Panc1 (cell line): Measurements from ENCODE around the gene GPX1. TPM values are rescaled to one million over a fixed set of nuclear protein-coding genes. Genes with fewer than 3 reads are reported as not detected.
"Not testable (repeated sequence)": the region's sequence is repeated elsewhere in the genome, so short reads cannot be mapped to it uniquely, and the experiment has no call there.

ENCODE experiments used
- ATAC-seq: fragments of 200-7000 bp; cut with Tn5 transposase; 2 replicates; pipeline ENCODE4 v1.9.1; 2020; ENCODE audit warnings: mild to moderate bottlenecking, moderate library complexity
- BruUV-seq: library from RNA; stranded (reverse); fragments of 400-500 nt; replicated peaks from 2 replicates; lab custom pipeline; 2021; lab: Mats Ljungman, UMichigan
- CTCF ChIA-PET: fragments of 300-600 bp; sonication (Branson Sonifier 250); formaldehyde crosslinking; loops from one replicate; lab custom pipeline; 2022; ENCODE audit warnings: antibody characterized with exemption; lab: Charles Lee
- POLR2A ChIA-PET: fragments of 300-600 bp; sonication (Branson Sonifier 250); formaldehyde crosslinking; loops from one replicate; lab custom pipeline; 2022; ENCODE audit warnings: antibody characterized with exemption; lab: Charles Lee
- DNase-seq: peaks from one replicate; pipeline ENCODE4 v3.0.0-alpha.2; 2010; ENCODE audit warnings: low read depth, low spot score
- H3K27ac ChIP-seq: 2 replicates; pipeline ENCODE4 v1.5.1; 2011; ENCODE audit warnings: mild to moderate bottlenecking, low read length, inconsistent platforms
- H3K27me3 ChIP-seq: fragments of 200-500 bp; sonication (Bioruptor generic); 2 replicates; pipeline ENCODE4 v1.6.0; 2014; ENCODE audit warnings: low read length, inconsistent platforms; ENCODE audit not compliant: control insufficient read depth, insufficient read depth
- H3K36me3 ChIP-seq: fragments of 200-500 bp; sonication (Bioruptor generic); 2 replicates; pipeline ENCODE4 v1.5.1; 2014; ENCODE audit warnings: inconsistent platforms, mild to moderate bottlenecking, low read length, moderate library complexity; ENCODE audit not compliant: control insufficient read depth, insufficient read depth
- H3K4me1 ChIP-seq: 2 replicates; pipeline ENCODE4 v1.5.1; 2011; ENCODE audit warnings: inconsistent platforms, mild to moderate bottlenecking, low read length, moderate library complexity; ENCODE audit not compliant: control insufficient read depth, insufficient read depth
- H3K4me3 ChIP-seq, 2 experiments: 2 replicates each; pipeline ENCODE4 v1.5.1; 2011 to 2012; ENCODE audit warnings: low read depth in 2 of 2, low read length in 2 of 2, mild to moderate bottlenecking in 2 of 2, inconsistent platforms in 1 of 2, moderate library complexity in 1 of 2
- H3K9me3 ChIP-seq: fragments of 200-500 bp; sonication (Bioruptor generic); 2 replicates; pipeline ENCODE4 v1.5.1; 2014; ENCODE audit warnings: low read depth, mild to moderate bottlenecking, inconsistent platforms, low read length, moderate library complexity; ENCODE audit not compliant: control insufficient read depth, insufficient read depth
- TCF7L2 ChIP-seq: IDR thresholded peaks from 2 replicates; pipeline ENCODE4 v1.6.1; 2011; ENCODE audit warnings: mild to moderate bottlenecking, low read depth, low read length, inconsistent platforms
- in situ Hi-C: cut with HindIII; loops from 2 replicates; pipeline ENCODE4 v1.10.0; 2016; ENCODE audit warnings: low sequenced_read_pairs, low pct_unique_long_range_greater_than_20kb
- intact Hi-C: fragments of 100-400 bp; cut with micrococcal nuclease; formaldehyde crosslinking; loops from one replicate; pipeline ENCODE4 v1.10.0; 2022; ENCODE audit not compliant: unreplicated experiment
- total RNA-seq: library from RNA; stranded (reverse); gene quantifications from one replicate; pipeline ENCODE4 v1.2.1, GENCODE V29; 2021; ENCODE audit not compliant: unreplicated experiment
- TF ChIP-seq, protein P1 (sequence below), 2 experiments: IDR thresholded peaks; 2 replicates each; pipeline ENCODE4 v1.6.1; 2011 to 2012; ENCODE audit warnings: low read depth in 2 of 2, control low read depth in 1 of 2, low read length in 1 of 2, mild to moderate bottlenecking in 1 of 2, moderate library complexity in 1 of 2; ENCODE audit not compliant: insufficient read depth in 1 of 2
- TF ChIP-seq, protein P2 (sequence below): fragments of 450-650 bp; IDR thresholded peaks from 2 replicates; pipeline ENCODE4 v1.5.1; 2017; ENCODE audit warnings: mild to moderate bottlenecking

Gene GPX1
- total RNA-seq, 1 experiment from 2014 or later, result 102 TPM

DNA sequence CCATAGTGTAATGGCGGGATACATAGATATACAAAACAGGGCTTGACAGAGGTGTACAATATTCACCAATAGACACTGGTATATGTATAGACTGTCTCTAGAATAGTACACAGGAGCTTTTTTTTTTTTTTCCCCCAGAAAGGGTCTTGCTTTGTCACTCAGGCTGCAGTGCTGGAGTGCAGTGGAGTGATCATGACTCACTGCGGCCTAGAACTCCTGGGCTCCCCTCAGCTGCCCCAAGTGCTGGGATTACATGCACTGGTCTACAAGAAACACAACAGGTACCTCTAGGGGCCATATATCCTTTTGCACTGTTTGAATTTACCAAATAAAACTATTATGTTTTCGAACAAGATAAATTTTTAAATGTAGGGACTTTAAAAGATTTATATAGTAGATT, 41.3 kb upstream of the GPX1 start:
- Histone ChIP-seq H3K36me3 (0 out of 2 replicates have a peak, but pooled peaks cover 2% of the 10 kb centered on the region), H3K27ac (no peak overlapping the region), H3K4me1 (no peaks in the 10 kb centered on the region), H3K4me3 (no peak overlapping the region), H3K9me3 (no peaks in the 10 kb centered on the region), H3K27me3 (no peaks in the 10 kb centered on the region)
- TF ChIP-seq, protein P1, sequence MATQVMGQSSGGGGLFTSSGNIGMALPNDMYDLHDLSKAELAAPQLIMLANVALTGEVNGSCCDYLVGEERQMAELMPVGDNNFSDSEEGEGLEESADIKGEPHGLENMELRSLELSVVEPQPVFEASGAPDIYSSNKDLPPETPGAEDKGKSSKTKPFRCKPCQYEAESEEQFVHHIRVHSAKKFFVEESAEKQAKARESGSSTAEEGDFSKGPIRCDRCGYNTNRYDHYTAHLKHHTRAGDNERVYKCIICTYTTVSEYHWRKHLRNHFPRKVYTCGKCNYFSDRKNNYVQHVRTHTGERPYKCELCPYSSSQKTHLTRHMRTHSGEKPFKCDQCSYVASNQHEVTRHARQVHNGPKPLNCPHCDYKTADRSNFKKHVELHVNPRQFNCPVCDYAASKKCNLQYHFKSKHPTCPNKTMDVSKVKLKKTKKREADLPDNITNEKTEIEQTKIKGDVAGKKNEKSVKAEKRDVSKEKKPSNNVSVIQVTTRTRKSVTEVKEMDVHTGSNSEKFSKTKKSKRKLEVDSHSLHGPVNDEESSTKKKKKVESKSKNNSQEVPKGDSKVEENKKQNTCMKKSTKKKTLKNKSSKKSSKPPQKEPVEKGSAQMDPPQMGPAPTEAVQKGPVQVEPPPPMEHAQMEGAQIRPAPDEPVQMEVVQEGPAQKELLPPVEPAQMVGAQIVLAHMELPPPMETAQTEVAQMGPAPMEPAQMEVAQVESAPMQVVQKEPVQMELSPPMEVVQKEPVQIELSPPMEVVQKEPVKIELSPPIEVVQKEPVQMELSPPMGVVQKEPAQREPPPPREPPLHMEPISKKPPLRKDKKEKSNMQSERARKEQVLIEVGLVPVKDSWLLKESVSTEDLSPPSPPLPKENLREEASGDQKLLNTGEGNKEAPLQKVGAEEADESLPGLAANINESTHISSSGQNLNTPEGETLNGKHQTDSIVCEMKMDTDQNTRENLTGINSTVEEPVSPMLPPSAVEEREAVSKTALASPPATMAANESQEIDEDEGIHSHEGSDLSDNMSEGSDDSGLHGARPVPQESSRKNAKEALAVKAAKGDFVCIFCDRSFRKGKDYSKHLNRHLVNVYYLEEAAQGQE (IDR thresholded peaks at IDR 0.05; ENCODE audit: insufficient read depth in 1 of 2, low read depth in 2 of 2, low read length in 1 of 2), result no peak
- no peak for TF ChIP-seq TCF7L2
- TF ChIP-seq, protein P2, sequence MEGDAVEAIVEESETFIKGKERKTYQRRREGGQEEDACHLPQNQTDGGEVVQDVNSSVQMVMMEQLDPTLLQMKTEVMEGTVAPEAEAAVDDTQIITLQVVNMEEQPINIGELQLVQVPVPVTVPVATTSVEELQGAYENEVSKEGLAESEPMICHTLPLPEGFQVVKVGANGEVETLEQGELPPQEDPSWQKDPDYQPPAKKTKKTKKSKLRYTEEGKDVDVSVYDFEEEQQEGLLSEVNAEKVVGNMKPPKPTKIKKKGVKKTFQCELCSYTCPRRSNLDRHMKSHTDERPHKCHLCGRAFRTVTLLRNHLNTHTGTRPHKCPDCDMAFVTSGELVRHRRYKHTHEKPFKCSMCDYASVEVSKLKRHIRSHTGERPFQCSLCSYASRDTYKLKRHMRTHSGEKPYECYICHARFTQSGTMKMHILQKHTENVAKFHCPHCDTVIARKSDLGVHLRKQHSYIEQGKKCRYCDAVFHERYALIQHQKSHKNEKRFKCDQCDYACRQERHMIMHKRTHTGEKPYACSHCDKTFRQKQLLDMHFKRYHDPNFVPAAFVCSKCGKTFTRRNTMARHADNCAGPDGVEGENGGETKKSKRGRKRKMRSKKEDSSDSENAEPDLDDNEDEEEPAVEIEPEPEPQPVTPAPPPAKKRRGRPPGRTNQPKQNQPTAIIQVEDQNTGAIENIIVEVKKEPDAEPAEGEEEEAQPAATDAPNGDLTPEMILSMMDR, result no peak
- no peak for ATAC-seq
- POLR2A ChIA-PET, result no interaction called here
- intact Hi-C loops (no loop called here), in situ Hi-C loops (no loop called here)
- CTCF ChIA-PET, result interaction anchor here (0.6 kb wide), 1 partner anchor 16 kb away, joined by 3 read pairs; no protein-coding TSS in a partner anchor
- DNase-seq, result no peak
- TSS peak; percentile 3 for BruUV-seq

DNA sequence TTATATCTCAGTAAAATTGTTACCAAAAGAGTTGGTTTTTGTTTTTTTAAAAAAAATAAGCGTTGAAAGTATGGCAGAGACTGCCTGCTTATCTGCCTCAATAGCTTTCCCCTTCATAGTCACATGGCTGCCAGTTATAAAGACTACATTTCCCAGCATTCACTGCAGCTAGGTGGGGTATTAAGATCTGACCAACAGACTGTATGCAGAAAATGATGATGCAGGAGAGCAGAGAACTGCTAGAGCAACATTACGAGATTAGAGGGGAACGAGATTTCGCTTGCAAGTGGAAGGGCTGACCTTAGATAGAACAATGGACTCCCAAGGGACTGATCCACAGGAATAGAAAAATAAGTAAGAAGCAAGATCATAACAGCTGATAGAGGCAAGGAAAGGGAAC, 39.3 kb upstream of the GPX1 start:
- intact Hi-C loops, result no loop called here
- CTCF ChIA-PET, result no interaction called here
- Histone ChIP-seq H3K9me3 (no peaks in the 10 kb centered on the region), H3K27ac (no peak overlapping the region), H3K36me3 (0 out of 2 replicates have a peak, but pooled peaks cover 2% of the 10 kb centered on the region), H3K27me3 (no peaks in the 10 kb centered on the region), H3K4me3 (no peak overlapping the region), H3K4me1 (no peaks in the 10 kb centered on the region)
- POLR2A ChIA-PET, result no interaction called here
- in situ Hi-C loops, result no loop called here
- ATAC-seq (peak; percentile 70), DNase-seq (no peak)
- BruUV-seq, result TSS peak; percentile 13
- TF ChIP-seq TCF7L2, result no peak
- TF ChIP-seq, protein P1 (IDR thresholded peaks at IDR 0.05; ENCODE audit: insufficient read depth in 1 of 2, low read depth in 2 of 2, low read length in 1 of 2), result no peak
- TF ChIP-seq, protein P2, result no peak

DNA sequence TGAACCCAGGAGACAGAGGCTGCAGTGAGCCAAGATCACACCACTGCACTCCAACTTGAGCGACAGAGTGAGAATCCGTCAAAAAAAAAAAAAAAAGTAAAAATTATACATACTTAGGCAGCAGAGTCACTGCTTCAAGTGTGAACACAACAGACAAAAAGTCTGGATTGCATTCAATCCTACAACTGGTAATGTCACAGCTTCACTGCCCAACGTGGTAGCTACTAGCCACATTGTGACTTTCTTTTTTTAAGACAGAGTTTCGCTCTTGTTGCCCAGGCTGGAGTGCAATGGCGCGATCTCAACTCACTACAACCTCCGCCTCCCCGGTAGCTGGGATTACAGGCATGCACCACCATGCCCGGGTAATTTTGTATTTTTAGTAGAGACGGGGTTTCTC, 33.2 kb upstream of the GPX1 start:
- DNase-seq, in situ Hi-C loops, CTCF ChIA-PET, POLR2A ChIA-PET, H3K4me1 ChIP-seq, BruUV-seq, H3K27ac ChIP-seq, H3K4me3 ChIP-seq, H3K27me3 ChIP-seq, H3K36me3 ChIP-seq, intact Hi-C loops, H3K9me3 ChIP-seq, ATAC-seq: not testable (repeated sequence)
